T-helper 22 cell (primary cell): ENCODE measurements around the gene TBC1D8.

ENCODE experiments used
- DNase-seq: peaks from one replicate; pipeline ENCODE4 v3.0.0-alpha.2; 2020; ENCODE audit warnings: low read depth

TBC1D8 gene

DNA sequence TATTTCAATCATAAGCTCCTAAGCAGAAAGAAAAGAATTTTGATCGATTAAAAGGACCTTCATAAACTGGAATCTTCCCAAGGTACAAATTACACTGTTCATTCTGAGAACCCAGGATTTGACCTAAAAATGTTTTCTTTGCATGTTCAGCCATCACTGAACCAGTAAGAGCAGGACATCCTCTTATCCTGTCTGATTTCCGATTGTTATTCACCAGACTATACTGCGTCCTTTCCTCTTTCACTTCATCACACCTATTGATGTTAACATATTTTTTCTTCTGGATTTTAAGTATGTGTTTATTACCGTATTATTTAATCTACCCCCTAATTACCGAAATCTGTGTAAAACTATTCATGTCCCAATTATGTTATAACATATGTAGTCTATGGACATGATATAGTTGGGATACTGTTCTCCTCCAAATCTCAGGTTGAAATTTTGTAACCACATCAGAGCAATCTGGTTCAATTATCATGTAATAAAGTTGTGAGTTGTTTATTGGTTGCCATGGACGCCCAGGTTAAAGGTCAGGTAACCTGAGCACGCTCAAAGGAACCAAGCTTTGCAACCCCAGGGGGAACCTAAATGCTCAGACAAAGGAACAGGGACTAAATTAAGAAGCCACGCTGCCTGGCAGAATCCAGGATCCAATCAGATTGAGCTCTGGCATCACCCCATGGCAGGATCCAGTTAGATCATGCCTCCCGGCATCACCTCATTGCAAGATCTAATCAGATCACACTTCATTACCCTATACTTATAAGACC, 11.6 kb upstream of the TBC1D8 start:
- DNase-seq, result no peak

- DNase-seq, result no peak
Observed at GRCh38 chr2:101161658-101162057, 10.5 kb upstream of the TBC1D8 start.

GRCh38 chr2:101160454-101160853, 9.3 kb upstream of the TBC1D8 start:
- DNase-seq, result no peak

- no peak for DNase-seq
Observed at GRCh38 chr2:101159526-101159925, 8.3 kb upstream of the TBC1D8 start.

DNA sequence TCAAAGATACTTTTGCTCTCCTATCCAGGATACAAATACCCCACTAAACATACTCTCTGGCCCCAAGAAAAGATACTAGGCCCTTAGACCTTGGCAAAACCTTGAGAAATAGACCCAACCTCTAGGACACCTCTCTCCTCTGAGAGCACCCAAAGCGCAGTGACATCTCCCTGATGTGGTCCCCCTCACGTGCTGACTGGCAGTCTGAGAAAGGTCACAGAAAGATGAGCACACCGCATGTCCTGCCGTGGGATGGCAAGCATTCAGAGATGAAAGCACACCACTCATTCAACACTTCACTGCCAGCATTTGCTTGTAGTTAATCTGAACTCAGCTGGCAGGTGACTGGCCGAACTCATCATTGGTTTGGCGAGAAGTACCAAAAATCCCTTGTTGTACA, 6.1 kb upstream of the TBC1D8 start:
- DNase-seq, result no peak

DNA sequence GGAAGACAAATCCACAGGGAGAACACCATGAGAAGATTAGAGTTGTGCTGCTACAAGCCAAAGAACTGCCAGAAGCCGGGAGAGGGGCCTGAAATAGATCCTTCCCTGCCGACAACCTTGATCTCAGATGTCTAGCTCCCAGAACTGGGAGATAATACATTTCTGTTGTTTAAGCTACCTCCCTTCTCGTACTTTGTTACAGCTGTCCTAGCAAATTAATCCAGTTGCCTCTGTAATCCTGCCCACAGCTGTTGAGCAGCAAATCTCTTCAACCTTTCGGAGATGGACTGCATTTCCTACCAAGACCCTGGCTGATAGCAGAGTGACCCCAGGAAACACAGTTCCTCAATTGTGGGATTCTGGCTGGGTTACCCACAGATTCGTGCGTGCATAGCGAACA, 2.6 kb upstream of the TBC1D8 start:
- no peak for DNase-seq

DNA sequence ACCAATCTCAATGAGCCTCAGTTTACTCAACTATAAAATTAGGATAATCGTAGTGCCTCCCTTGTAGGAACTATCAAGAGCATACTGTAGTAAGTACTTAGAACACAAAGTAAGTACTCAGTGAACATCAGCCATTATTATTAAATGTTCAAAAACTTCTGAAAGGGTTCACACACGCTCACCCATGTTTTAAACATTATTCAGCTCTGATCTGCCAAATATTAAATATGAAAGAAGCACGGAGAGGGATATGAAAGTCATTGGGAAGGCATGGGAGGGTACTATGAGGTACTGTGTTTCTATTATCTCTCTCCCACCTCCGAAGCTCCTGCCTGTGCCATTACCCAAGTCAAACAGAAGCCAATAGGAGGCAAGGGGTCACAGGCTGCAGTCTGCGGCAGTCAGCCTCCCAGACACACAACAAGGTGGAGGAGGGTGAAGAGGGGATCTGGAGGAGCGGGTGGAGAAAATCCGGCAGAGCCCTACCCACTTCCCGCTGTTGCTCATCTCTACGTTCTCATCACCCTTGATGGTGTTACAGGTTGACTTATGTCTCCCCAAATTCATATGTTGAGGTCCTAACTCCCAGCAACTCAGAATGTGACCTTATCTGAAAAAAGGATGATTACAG, 2.0 kb upstream of the TBC1D8 start:
- no peak for DNase-seq

DNA sequence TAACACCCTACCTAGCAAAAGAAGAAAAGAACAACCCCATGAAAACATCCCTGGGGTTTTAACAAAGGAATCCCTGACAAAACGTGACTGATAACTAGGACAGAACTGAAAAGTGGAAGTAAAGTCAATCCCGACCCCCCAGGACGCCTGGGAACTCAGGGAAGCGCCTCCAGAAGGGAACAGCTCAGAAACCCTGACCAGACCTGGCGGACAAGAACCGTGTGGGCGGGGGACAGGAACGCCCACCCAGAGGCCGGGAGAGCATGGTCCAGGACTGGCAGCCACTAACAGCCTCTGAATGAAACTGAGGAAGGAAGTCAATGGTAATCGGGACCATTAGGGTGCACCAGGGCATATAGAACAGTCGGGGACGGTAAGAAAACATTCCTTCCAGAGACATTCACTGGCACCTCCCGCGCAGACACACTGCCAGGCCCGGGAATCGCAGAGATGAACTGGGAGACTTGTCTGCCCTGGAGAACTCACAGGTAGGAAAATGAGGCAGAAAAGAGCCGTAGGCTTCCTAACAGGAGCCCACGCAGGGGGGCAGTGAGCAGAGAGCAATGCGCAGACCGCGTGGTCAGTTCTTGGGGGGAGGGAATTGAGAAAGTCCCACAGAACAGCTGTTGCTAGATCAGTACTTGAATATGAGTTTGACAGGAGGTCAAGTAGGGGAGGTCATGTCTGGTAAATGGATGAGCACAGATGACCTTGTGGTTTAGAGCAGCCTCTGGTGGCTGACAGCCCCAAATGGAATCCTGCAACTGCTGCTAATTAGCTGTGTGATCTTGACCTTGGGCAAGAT, 1.3 kb upstream of the TBC1D8 start:
- DNase-seq, result no peak

- no peak for DNase-seq
Observed at GRCh38 chr2:101151859-101152271, 683 bp upstream of the TBC1D8 start.

DNA sequence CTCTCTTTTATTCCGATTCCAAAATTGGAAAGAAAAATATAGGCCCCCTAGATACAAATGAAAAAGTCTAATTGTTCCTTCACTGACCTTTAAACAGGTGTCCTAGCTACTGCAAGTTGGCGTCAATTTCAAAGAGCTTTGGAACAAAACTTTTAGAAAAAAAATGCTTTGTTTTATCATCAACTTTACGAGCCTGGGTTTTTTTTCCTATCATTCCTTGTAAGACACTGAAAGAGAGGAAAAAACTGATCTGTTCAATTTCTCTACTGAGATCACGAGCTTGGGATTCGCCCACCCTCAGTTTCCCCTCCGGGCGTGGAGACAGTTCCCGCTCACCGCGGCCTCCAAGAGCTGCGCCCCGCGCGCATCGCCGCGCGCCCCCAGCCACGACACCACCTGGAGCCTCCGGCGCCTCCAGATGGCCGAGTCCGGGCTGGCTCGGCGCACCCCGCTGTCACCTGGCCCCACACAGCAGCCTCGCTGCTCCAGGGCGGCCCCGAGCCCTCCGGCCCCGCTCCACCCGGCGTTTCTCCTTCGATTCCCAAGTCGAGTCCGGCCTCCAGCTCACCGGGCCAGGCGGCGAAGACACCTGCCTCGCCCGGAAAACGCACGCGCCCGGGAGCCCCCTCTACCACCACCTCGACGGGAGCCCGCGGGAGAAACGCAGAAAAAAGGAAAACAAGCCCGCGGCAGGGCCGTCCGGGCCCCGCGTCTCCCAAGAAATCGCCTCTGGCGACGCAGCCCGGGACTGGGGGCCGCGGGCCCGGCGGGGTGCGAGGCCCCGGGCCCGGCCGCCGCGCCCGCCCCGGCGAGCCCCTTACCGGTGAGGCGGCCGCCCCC, 656 bp downstream of the TBC1D8 start:
- no peak for DNase-seq

DNA sequence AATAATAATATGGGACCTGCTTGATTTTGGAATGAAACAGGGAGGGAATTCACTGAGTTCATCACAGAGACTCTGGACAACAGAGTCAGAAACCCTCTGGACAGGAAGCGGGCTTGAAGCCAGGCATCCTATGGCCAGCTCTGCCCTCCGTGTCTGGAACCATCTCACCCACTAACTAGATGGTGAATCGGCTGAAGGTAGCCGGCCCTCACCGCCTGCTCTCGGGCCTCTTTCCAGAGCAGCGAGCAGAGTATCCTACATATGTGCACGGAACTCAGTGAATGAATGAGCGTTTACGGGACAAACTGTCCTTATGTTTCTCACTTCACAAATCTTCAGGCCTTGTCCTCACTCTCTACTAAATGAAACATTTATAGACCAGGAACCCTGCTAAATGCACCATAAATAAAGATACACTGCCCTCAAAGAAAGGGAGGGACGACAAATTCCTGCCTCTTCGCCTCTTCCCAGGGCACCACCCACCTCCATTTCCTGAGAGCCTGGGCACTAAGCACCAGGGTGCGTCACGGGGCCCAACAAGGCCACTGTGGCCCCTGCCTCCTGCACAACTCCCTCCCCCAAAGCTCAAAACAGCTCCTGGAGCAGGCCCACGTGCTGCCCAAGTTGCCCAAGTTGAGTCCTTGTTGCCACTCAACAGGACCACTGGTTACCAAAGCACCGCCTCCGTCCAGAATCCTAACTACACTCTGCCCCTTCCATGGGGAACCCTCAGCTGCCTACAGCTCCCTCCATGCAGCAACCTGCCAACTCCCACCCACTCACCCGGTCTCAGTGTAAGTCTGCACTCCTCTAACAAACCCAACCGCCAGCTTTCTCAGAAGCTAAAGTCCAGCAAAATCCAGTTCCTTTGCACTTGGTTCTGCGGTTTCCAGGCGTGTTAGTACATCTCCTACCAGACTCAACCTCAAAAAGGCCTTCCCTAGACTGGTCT, 1.7 kb downstream of the TBC1D8 start:
- DNase-seq, result no peak

DNA sequence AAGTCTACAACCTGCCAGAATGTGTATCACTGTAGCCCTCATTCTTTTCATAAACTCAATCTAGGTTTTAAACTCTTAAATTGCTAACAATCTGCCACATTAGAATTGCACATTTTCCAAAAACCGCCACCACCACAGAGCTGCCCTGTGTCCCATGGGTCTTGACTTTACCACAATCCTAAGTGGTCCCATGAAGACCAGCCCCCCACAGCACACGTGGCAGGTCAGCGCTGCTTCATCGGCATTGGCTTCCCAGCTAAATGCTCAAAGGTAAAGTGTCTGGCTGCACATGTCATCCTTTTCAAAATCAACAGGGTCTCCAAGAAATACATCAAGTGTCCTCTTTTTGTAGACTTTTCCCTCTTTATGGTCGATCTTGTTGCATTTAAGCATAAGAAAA, 2.4 kb downstream of the TBC1D8 start:
- DNase-seq, result no peak

DNA sequence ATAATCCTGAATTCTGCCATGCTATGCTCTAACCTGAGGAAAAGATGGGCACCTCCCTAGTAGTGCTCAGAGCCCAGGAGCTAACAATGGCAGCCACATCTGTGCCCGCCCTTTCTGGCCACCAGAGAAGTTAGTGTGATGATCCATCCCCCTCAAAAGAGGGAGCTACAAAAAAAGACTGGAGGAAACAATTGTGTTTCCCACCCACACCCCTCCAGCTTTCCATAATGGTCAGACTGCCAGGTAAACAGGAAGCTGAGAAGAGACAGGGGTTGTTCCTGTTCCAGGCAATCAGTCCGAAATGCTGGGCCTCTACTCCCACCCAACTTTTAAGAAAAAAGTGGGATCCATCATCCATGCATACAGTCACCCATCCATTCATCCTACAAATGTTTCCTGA, 3.2 kb downstream of the TBC1D8 start:
- no peak for DNase-seq

DNA sequence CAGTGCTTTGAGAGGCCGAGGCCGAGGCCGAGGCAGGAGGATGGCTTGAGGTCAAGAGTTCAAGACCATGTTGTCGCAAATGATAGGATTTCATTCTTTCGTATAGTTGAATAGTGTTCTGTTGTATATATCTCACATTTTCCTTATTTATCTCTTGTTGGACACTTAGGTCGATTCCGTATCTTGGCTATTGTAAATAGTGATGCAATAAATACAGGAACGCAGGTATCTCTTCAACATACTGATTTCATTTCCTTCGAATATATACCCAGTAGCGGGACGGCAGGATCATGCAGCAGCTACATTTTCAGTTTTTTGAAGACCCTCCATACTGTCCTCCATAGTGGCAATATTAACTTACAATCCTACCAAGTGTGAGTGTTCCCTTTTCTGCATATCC, 4.1 kb downstream of the TBC1D8 start:
- DNase-seq, result no peak

GRCh38 chr2:101146535-101146934, 4.6 kb downstream of the TBC1D8 start:
- no peak for DNase-seq

GRCh38 chr2:101145406-101145805, 5.8 kb downstream of the TBC1D8 start:
- no peak for DNase-seq

GRCh38 chr2:101142163-101142562, 9.0 kb downstream of the TBC1D8 start:
- no peak for DNase-seq

DNA sequence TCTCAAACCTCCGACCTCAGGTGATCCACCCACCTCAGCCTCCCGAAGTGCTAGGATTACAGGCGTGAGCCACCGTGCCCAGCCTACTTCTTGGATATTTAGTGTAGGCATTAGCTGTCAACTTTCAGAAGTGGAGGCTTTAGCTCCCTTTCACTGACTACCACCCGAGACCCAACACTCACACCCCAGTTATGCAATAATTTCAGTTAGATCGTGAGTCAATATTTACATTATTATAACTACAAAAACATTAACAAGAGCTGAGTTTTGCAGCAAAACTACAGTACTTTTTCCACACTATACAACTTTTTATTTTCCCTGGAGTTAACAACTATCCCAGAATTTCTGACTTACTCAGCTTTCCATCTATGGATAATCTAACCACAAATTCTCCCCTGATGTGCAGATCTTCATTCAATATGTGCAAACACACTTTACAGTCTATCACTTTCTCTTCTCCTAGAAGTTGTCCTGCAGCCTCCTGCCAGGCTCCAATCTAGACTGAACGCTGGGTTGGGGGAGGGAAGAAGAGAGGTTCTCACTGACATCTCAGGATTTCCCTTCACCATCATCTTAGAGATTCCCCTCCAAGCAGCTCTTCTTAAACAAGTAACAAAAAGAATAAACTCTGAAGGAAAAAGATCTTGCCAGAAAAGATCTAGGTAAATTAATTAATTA, 10.1 kb downstream of the TBC1D8 start:
- no peak for DNase-seq

GRCh38 chr2:101140237-101140636, 10.9 kb downstream of the TBC1D8 start:
- DNase-seq, result no peak

GRCh38 chr2:101139495-101139894, 11.7 kb downstream of the TBC1D8 start:
- DNase-seq, result no peak
